Measurements from ENCODE around the gene ARID3B. TPM values are rescaled to one million over a fixed set of nuclear protein-coding genes. Genes with fewer than 3 reads are reported as not detected.
A peak's percentile ranks its signal among the peaks of the same experiment; 100 is the strongest.
"Not testable (repeated sequence)": the region's sequence is repeated elsewhere in the genome, so short reads cannot be mapped to it uniquely, and the experiment has no call there.

ARID3B gene
- total RNA-seq, 8 experiments from 2014 or later, result 1.1 to 22.6 (median 7.2) TPM

GRCh38 chr15:74519311-74519710 is 21.7 kb upstream of the ARID3B start:
- WGBS, 10 experiments, result 40 to 100% (median 72%) methylated on average over 1 to 4 of the region's 4 CpGs; no CpG with 5 or more reads in 4 of the 10 experiments
- H3K27ac ChIP-seq, result no peak overlapping the region
- ATAC-seq (replicated peaks in 6 of 8), result no peak

GRCh38 chr15:74520407-74520806 is 20.6 kb upstream of the ARID3B start:
- in situ Hi-C loops (cut with MboI; ENCODE audit: low pct_unique_long_range_greater_than_20kb in 2 of 9, low sequenced_read_pairs in 9 of 9, unreplicated experiment in 9 of 9), result no loop called here
- ATAC-seq (replicated peaks in 6 of 8), result no peak
- no peak overlapping the region for H3K4me3 ChIP-seq
- H3K4me1 ChIP-seq (replicated peaks in 1 of 2), result no peaks in the 10 kb centered on the region
- WGBS, 10 experiments, result 89 to 100% (median 100%) methylated on average over 2 to 4 of the region's 4 CpGs; no CpG with 5 or more reads in 3 of the 10 experiments
- no peak overlapping the region for H3K27ac ChIP-seq

More at GRCh38 chr15:74519311-74519710, 21.7 kb upstream of the ARID3B start:
- in situ Hi-C loops (cut with MboI; ENCODE audit: low pct_unique_long_range_greater_than_20kb in 2 of 9, low sequenced_read_pairs in 9 of 9, unreplicated experiment in 9 of 9), result no loop called here
- H3K4me1 ChIP-seq (replicated peaks in 1 of 2), result no peaks in the 10 kb centered on the region
- H3K4me3 ChIP-seq, result no peak overlapping the region

- Histone ChIP-seq H3K4me1 (replicated peaks in 1 of 2) (no peaks in the 10 kb centered on the region), H3K27ac (no peak overlapping the region), H3K4me3 (no peak overlapping the region)
- no peak for ATAC-seq (replicated peaks in 6 of 8)
- in situ Hi-C loops (cut with MboI; ENCODE audit: low pct_unique_long_range_greater_than_20kb in 2 of 9, low sequenced_read_pairs in 9 of 9, unreplicated experiment in 9 of 9), result no loop called here
Measured at GRCh38 chr15:74523982-74524381, 17.0 kb upstream of the ARID3B start.

GRCh38 chr15:74525309-74525708 is 15.7 kb upstream of the ARID3B start:
- in situ Hi-C loops (cut with MboI; ENCODE audit: low pct_unique_long_range_greater_than_20kb in 2 of 9, low sequenced_read_pairs in 9 of 9, unreplicated experiment in 9 of 9), result no loop called here
- WGBS, 10 experiments, result 0 to 50% (median 25%) methylated on average over 1 of the region's 1 CpG; no CpG with 5 or more reads in 6 of the 10 experiments
- no peak for ATAC-seq (replicated peaks in 6 of 8)
- Histone ChIP-seq H3K27ac (no peak overlapping the region), H3K4me3 (no peak overlapping the region), H3K4me1 (replicated peaks in 1 of 2) (no peaks in the 10 kb centered on the region)

GRCh38 chr15:74525945-74526344 is 15.1 kb upstream of the ARID3B start:
- Histone ChIP-seq H3K4me3 (no peak overlapping the region), H3K4me1 (replicated peaks in 1 of 2) (peaks cover under 1 to 2% of the 10 kb centered on the region in 2 donors), H3K27ac (no peak overlapping the region)
- 11 to 100% (median 83%) methylated on average over 2 to 3 of the region's 3 CpGs; no CpG with 5 or more reads in 2 of the 10 experiments for WGBS, 10 experiments
- in situ Hi-C loops (cut with MboI; ENCODE audit: low pct_unique_long_range_greater_than_20kb in 2 of 9, low sequenced_read_pairs in 9 of 9, unreplicated experiment in 9 of 9), result no loop called here
- peak in 2 of 8 experiments; percentile 77 to 88 for ATAC-seq (replicated peaks in 6 of 8)

GRCh38 chr15:74528876-74529275 is 12.1 kb upstream of the ARID3B start:
- Histone ChIP-seq H3K4me1 (replicated peaks in 1 of 2) (peaks cover 2 to 8% of the 10 kb centered on the region in 2 donors), H3K4me3 (no peak overlapping the region), H3K27ac (no peak overlapping the region)
- WGBS, 10 experiments, result 69 to 100% (median 94%) methylated on average over 1 to 5 of the region's 5 CpGs; no CpG with 5 or more reads in 1 of the 10 experiments
- in situ Hi-C loops (cut with MboI; ENCODE audit: low pct_unique_long_range_greater_than_20kb in 2 of 9, low sequenced_read_pairs in 9 of 9, unreplicated experiment in 9 of 9), result no loop called here
- no peak for ATAC-seq (replicated peaks in 6 of 8)

GRCh38 chr15:74529921-74530320 is 11.1 kb upstream of the ARID3B start:
- H3K4me3 ChIP-seq, result no peak overlapping the region
- 2 to 100% (median 90%) methylated on average over 1 to 8 of the region's 8 CpGs; no CpG with 5 or more reads in 3 of the 10 experiments for WGBS, 10 experiments
- in situ Hi-C loops (cut with MboI; ENCODE audit: low pct_unique_long_range_greater_than_20kb in 2 of 9, low sequenced_read_pairs in 9 of 9, unreplicated experiment in 9 of 9), result no loop called here
- ATAC-seq (replicated peaks in 6 of 8), result peak in 2 of 8 experiments; percentile 29 to 67
- H3K27ac ChIP-seq, result no peak overlapping the region
- H3K4me1 ChIP-seq (replicated peaks in 1 of 2), result peaks cover 2 to 8% of the 10 kb centered on the region in 2 donors

- 80 to 100% (median 100%) methylated on average over 1 to 2 of the region's 2 CpGs; no CpG with 5 or more reads in 2 of the 10 experiments for WGBS, 10 experiments
- no peak for ATAC-seq (replicated peaks in 6 of 8)
- Histone ChIP-seq H3K4me1 (replicated peaks in 1 of 2) (peaks cover 2 to 8% of the 10 kb centered on the region in 2 donors), H3K4me3 (no peak overlapping the region), H3K27ac (no peak overlapping the region)
- in situ Hi-C loops (cut with MboI; ENCODE audit: low pct_unique_long_range_greater_than_20kb in 2 of 9, low sequenced_read_pairs in 9 of 9, unreplicated experiment in 9 of 9), result no loop called here
Measured at GRCh38 chr15:74530771-74531143, 10.3 kb upstream of the ARID3B start.

- peak; percentile 9 to 92 (median 54) for ATAC-seq (replicated peaks in 6 of 8)
- H3K27ac ChIP-seq, result no peak overlapping the region
- peaks cover 2 to 8% of the 10 kb centered on the region in 2 donors for H3K4me1 ChIP-seq (replicated peaks in 1 of 2)
- 33 to 63% (median 52%) methylated on average over 1 to 4 of the region's 4 CpGs; no CpG with 5 or more reads in 4 of the 10 experiments for WGBS, 10 experiments
- H3K4me3 ChIP-seq, result no peak overlapping the region
- in situ Hi-C loops (cut with MboI; ENCODE audit: low pct_unique_long_range_greater_than_20kb in 2 of 9, low sequenced_read_pairs in 9 of 9, unreplicated experiment in 9 of 9), result no loop called here
Measured at GRCh38 chr15:74531144-74531811, 9.7 kb upstream of the ARID3B start.

GRCh38 chr15:74535388-74536084 is 5.5 kb upstream of the ARID3B start:
- in situ Hi-C loops (cut with MboI; ENCODE audit: low pct_unique_long_range_greater_than_20kb in 2 of 9, low sequenced_read_pairs in 9 of 9, unreplicated experiment in 9 of 9), result no loop called here
- H3K4me1 ChIP-seq (replicated peaks in 1 of 2), result peaks cover 2 to 11% of the 10 kb centered on the region in 2 donors
- WGBS, 10 experiments, result 21 to 100% (median 71%) methylated on average over 1 to 3 of the region's 3 CpGs

GRCh38 chr15:74537736-74538135 is 3.3 kb upstream of the ARID3B start:
- ATAC-seq (replicated peaks in 6 of 8), result no peak
- Histone ChIP-seq H3K4me3 (no peak overlapping the region), H3K4me1 (replicated peaks in 1 of 2) (peaks cover 7 to 10% of the 10 kb centered on the region in 2 donors), H3K27ac (no peak overlapping the region)
- 86 to 100% (median 100%) methylated on average over 1 of the region's 1 CpG; no CpG with 5 or more reads in 4 of the 10 experiments for WGBS, 10 experiments
- in situ Hi-C loops (cut with MboI; ENCODE audit: low pct_unique_long_range_greater_than_20kb in 2 of 9, low sequenced_read_pairs in 9 of 9, unreplicated experiment in 9 of 9), result no loop called here

More at GRCh38 chr15:74535388-74536084, 5.5 kb upstream of the ARID3B start:
- Histone ChIP-seq H3K27ac (no peak overlapping the region), H3K4me3 (no peak overlapping the region)
- ATAC-seq (replicated peaks in 6 of 8), result no peak

GRCh38 chr15:74539521-74539920 is 1.5 kb upstream of the ARID3B start:
- WGBS, 10 experiments, result 60 to 100% (median 94%) methylated on average over 1 to 10 of the region's 12 CpGs; no CpG with 5 or more reads in 3 of the 10 experiments
- peak overlapping the region in 1 of 5 donors; percentile 95 for H3K4me3 ChIP-seq
- H3K27ac ChIP-seq; ATAC-seq (replicated peaks in 6 of 8); in situ Hi-C loops (cut with MboI; ENCODE audit: low pct_unique_long_range_greater_than_20kb in 2 of 9, low sequenced_read_pairs in 9 of 9, unreplicated experiment in 9 of 9): not testable (repeated sequence)
- peaks cover 13 to 15% of the 10 kb centered on the region in 2 donors for H3K4me1 ChIP-seq (replicated peaks in 1 of 2)

GRCh38 chr15:74540161-74540760 is 759 bp upstream of the ARID3B start:
- Histone ChIP-seq H3K27ac (peak overlapping the region; percentile 62 to 68), H3K4me1 (replicated peaks in 1 of 2) (peaks cover 20 to 22% of the 10 kb centered on the region in 2 donors), H3K4me3 (peak overlapping the region; percentile 90 to 100 (median 96))
- WGBS, 10 experiments, result 0 to 17% (median 2%) methylated on average over 1 to 15 of the region's 17 CpGs
- in situ Hi-C loops (cut with MboI; ENCODE audit: low pct_unique_long_range_greater_than_20kb in 2 of 9, low sequenced_read_pairs in 9 of 9, unreplicated experiment in 9 of 9), result no loop called here
- ATAC-seq (replicated peaks in 6 of 8), result peak in 3 of 8 experiments; percentile 3 to 4 (median 4)
